GM06990 (cell line): ENCODE results near the gene SPACA7.

Source experiments
- DNase-seq: peaks from one replicate; pipeline ENCODE4 v3.0.0-alpha.2; 2011; ENCODE audit not compliant: insufficient read length; ENCODE audit errors: extremely low read depth
- H3K27me3 ChIP-seq: replicated peaks from 2 replicates; pipeline ENCODE4 v1.6.0; 2011; ENCODE audit warnings: low read length; ENCODE audit not compliant: control insufficient read depth, insufficient read depth
- H3K36me3 ChIP-seq: 2 replicates; pipeline ENCODE4 v1.5.1; 2011; ENCODE audit warnings: low read length; ENCODE audit not compliant: control insufficient read depth, insufficient read depth
- H3K4me3 ChIP-seq: replicated peaks from 2 replicates; pipeline ENCODE4 v1.5.1; 2011; ENCODE audit warnings: low read depth, mild to moderate bottlenecking, control low read depth, low read length
- CTCF ChIP-seq: IDR thresholded peaks from 2 replicates; pipeline ENCODE4 v1.5.1; 2011; ENCODE audit warnings: low read length, control low read depth, mild to moderate bottlenecking, inconsistent platforms; ENCODE audit not compliant: insufficient read depth, poor library complexity, severe bottlenecking

The SPACA7 gene

GRCh38 chr13:112456138-112457056 lies 80.2 kb downstream of the SPACA7 start:
- no peak for DNase-seq
- H3K36me3 ChIP-seq = no peaks in the 10 kb centered on the region
- no peaks in the 10 kb centered on the region for H3K27me3 ChIP-seq
- H3K4me3 ChIP-seq = no peak overlapping the region
- no peak for TF ChIP-seq CTCF

GRCh38 chr13:112457081-112457480 lies 80.9 kb downstream of the SPACA7 start:
- no peak for DNase-seq
- no peak for TF ChIP-seq CTCF
- H3K27me3 ChIP-seq = no peaks in the 10 kb centered on the region

GRCh38 chr13:112457485-112457884 lies 81.3 kb downstream of the SPACA7 start:
- no peak for TF ChIP-seq CTCF
- Histone ChIP-seq H3K4me3 (no peak overlapping the region), H3K36me3 (no peaks in the 10 kb centered on the region), H3K27me3 (no peaks in the 10 kb centered on the region)
- no peak for DNase-seq

More at GRCh38 chr13:112457081-112457480, 80.9 kb downstream of the SPACA7 start:
- H3K36me3 ChIP-seq = no peaks in the 10 kb centered on the region
- H3K4me3 ChIP-seq = no peak overlapping the region

- H3K27me3 ChIP-seq = no peaks in the 10 kb centered on the region
- no peak for TF ChIP-seq CTCF
- H3K4me3 ChIP-seq = no peak overlapping the region
- no peak for DNase-seq
- no peaks in the 10 kb centered on the region for H3K36me3 ChIP-seq
These were observed 86.3 kb downstream of the SPACA7 start for GRCh38 chr13:112462408-112462807.

GRCh38 chr13:112464720-112465119 lies 88.6 kb downstream of the SPACA7 start:
- Histone ChIP-seq H3K27me3 (no peaks in the 10 kb centered on the region), H3K36me3 (no peaks in the 10 kb centered on the region), H3K4me3 (no peak overlapping the region)
- no peak for TF ChIP-seq CTCF
- no peak for DNase-seq
